Type B pancreatic cell (in vitro differentiated cells): ENCODE results near the gene MFSD2A. TPM values are rescaled to one million over a fixed set of nuclear protein-coding genes. Genes with fewer than 3 reads are reported as not detected.

Experiments
- DNase-seq: peaks from one replicate; pipeline ENCODE4 v3.0.0; 2021; ENCODE audit warnings: mixed read lengths; ENCODE audit not compliant: unreplicated experiment; ENCODE audit errors: extremely low spot score
- H3K27ac Mint-ChIP-seq: 2 replicates; pipeline ENCODE4 v1.8.0; 2021; ENCODE audit warnings: mild to moderate bottlenecking, mixed read lengths
- H3K27me3 Mint-ChIP-seq: 2 replicates; pipeline ENCODE4 v1.8.0; 2021; ENCODE audit warnings: mixed read lengths
- H3K36me3 Mint-ChIP-seq: 2 replicates; pipeline ENCODE4 v1.8.0; 2021; ENCODE audit warnings: mixed read lengths
- H3K4me1 Mint-ChIP-seq: one replicate; pipeline ENCODE4 v1.8.0; 2021; ENCODE audit warnings: mixed read lengths; ENCODE audit not compliant: unreplicated experiment
- H3K4me3 Mint-ChIP-seq: 2 replicates; pipeline ENCODE4 v1.8.0; 2021; ENCODE audit warnings: mild to moderate bottlenecking, mixed read lengths
- H3K9me3 Mint-ChIP-seq: 2 replicates; pipeline ENCODE4 v1.8.0; 2021; ENCODE audit warnings: mixed read lengths
- total RNA-seq: library from RNA; stranded (reverse); gene quantifications from 2 replicates; pipeline ENCODE4 v1.2.1, GENCODE V29; 2021; ENCODE audit warnings: low replicate concordance
- TF ChIP-seq, protein P1 (sequence below): fragments of 200-600 bp; sonication (generic); conservative IDR thresholded peaks from 2 replicates; pipeline ENCODE4 v1.5.0; 2021; ENCODE audit warnings: antibody characterized with exemption, mild to moderate bottlenecking

MFSD2A gene
- total RNA-seq, 1 donor from 2014 or later: 6.1 TPM

DNA sequence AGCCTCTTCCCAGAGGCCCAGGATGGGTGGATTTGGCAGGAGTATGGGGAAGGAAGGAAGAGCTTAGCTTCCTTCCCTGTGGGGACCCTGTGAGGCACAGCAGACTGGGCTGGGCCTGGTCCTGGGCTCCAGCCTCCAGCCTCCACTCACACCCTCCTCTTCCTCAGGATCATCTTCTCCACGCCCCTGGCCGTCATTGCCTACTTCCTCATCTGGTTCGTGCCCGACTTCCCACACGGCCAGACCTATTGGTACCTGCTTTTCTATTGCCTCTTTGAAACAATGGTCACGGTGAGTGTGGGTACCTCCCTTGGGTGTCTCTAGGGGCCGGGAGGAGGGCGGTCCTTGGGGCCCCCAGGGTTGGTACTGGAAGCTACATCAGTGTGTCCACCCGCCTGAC lies 10.1 kb downstream of the MFSD2A start:
- Mint-ChIP-seq H3K27me3 (no peaks in the 10 kb centered on the region), H3K4me1 (no peaks in the 10 kb centered on the region), H3K36me3 (no peaks in the 10 kb centered on the region), H3K4me3 (no peak overlapping the region), H3K27ac (no peak overlapping the region), H3K9me3 (no peaks in the 10 kb centered on the region)
- DNase-seq: no peak
- TF ChIP-seq, protein P1, sequence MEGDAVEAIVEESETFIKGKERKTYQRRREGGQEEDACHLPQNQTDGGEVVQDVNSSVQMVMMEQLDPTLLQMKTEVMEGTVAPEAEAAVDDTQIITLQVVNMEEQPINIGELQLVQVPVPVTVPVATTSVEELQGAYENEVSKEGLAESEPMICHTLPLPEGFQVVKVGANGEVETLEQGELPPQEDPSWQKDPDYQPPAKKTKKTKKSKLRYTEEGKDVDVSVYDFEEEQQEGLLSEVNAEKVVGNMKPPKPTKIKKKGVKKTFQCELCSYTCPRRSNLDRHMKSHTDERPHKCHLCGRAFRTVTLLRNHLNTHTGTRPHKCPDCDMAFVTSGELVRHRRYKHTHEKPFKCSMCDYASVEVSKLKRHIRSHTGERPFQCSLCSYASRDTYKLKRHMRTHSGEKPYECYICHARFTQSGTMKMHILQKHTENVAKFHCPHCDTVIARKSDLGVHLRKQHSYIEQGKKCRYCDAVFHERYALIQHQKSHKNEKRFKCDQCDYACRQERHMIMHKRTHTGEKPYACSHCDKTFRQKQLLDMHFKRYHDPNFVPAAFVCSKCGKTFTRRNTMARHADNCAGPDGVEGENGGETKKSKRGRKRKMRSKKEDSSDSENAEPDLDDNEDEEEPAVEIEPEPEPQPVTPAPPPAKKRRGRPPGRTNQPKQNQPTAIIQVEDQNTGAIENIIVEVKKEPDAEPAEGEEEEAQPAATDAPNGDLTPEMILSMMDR: no peak

DNA sequence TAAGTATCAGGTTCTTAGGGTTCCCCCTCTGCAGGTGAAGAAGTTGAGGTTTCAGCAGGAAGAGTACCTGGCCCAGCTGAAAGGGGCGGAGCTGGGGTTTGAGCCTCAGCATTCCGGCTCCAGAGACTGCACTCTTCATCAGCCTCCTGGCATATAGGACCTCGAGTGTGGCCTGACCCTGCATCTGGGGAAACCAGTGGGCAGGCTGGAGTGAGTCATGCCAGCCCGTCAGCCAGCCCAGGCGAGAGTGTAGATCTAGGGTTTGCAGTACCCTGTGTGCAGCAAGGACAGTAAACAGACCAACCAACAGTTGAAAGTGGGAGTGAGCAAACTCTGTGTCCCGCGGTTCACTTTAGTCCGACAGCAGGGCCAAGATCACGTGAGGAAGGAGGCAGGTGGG lies 14.1 kb downstream of the MFSD2A start:
- Mint-ChIP-seq H3K27me3 (peaks cover 5% of the 10 kb centered on the region), H3K4me1 (peaks cover 6% of the 10 kb centered on the region), H3K4me3 (no peak overlapping the region), H3K36me3 (no peaks in the 10 kb centered on the region), H3K9me3 (no peaks in the 10 kb centered on the region), H3K27ac (no peak overlapping the region)
- TF ChIP-seq, protein P1: no peak
- DNase-seq: no peak

DNA sequence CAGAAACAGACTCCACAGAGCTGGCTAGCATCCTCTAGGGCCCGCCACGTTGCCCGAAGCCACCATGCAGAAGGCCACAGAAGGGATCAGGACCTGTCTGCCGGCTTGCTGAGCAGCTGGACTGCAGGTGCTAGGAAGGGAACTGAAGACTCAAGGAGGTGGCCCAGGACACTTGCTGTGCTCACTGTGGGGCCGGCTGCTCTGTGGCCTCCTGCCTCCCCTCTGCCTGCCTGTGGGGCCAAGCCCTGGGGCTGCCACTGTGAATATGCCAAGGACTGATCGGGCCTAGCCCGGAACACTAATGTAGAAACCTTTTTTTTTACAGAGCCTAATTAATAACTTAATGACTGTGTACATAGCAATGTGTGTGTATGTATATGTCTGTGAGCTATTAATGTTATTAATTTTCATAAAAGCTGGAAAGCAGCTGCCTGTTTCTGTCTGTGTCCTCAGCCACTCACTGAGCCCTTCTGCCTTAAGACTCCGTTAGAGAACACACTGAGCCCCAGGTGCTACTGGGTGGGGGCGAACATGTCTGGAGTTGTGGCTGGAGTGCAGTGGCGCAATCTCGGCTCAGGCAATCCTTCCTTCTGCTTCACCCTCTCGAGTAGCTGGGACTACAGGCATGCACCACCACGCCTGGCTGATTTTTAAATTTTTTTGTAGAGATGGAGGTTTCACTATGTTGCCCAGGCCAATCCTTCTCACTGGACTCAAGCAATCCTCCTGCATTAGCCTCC lies 14.8 kb downstream of the MFSD2A start:
- Mint-ChIP-seq H3K4me3 (no peak overlapping the region), H3K9me3 (no peaks in the 10 kb centered on the region), H3K27ac (no peak overlapping the region), H3K36me3 (no peaks in the 10 kb centered on the region), H3K27me3 (peaks cover 5% of the 10 kb centered on the region), H3K4me1 (peaks cover 6% of the 10 kb centered on the region)
- TF ChIP-seq, protein P1: no peak
- DNase-seq: no peak

DNA sequence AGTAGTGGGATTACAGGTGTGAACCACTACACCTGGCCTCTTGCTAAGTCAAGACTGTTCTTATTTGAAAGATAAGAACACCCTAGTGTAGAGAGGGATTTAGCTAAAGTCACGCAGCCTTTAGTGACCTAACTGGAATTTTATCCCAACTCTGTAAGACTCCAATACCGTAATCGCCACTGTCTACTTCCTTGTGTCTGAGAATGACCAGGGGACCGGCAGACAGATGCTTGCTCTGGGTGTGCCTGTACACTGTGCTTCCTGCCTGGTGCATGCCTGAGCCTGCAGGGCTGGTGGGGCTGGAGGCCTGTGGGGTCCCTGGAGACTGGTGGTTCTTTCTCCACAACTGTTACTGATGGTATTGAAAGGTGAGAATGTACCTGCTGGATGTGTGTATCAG lies 15.3 kb downstream of the MFSD2A start:
- TF ChIP-seq, protein P1: no peak
- H3K27ac Mint-ChIP-seq: peak overlapping the region; percentile 82
- H3K36me3 Mint-ChIP-seq: no peaks in the 10 kb centered on the region

DNA sequence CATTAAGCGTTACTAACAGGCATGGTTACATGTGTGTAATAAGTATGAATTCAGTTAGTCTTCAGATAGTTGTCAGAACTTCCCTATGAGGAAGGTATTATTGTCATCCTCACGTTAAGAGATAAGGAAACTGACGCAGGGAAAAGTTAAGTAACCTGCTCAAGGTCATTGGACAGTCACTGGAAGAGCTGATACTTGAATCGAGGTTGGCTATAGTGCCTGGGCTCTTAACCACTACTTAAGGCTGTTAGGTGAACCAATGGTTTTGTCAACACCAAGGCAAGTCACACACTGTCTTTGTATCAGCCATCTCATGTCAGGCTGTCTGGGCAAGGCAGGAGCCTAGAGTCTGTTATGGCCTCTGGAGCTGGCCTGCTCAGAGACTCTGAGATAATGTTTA lies 16.2 kb downstream of the MFSD2A start:
- H3K27me3 Mint-ChIP-seq: peaks cover 5% of the 10 kb centered on the region
- no peak overlapping the region for H3K27ac Mint-ChIP-seq
- DNase-seq: no peak
- no peaks in the 10 kb centered on the region for H3K36me3 Mint-ChIP-seq
- H3K4me3 Mint-ChIP-seq: no peak overlapping the region
- peaks cover 6% of the 10 kb centered on the region for H3K4me1 Mint-ChIP-seq
- no peaks in the 10 kb centered on the region for H3K9me3 Mint-ChIP-seq
- TF ChIP-seq, protein P1: no peak

More for the DNA sequence above, 15.3 kb downstream of the MFSD2A start:
- Mint-ChIP-seq H3K9me3 (no peaks in the 10 kb centered on the region), H3K4me3 (no peak overlapping the region), H3K4me1 (peaks cover 6% of the 10 kb centered on the region), H3K27me3 (peaks cover 5% of the 10 kb centered on the region)
- no peak for DNase-seq
